ENCODE data around the gene CTNNAL1. TPM values are rescaled to one million over a fixed set of nuclear protein-coding genes. Genes with fewer than 3 reads are reported as not detected.
"Not testable (repeated sequence)": the region's sequence is repeated elsewhere in the genome, so short reads cannot be mapped to it uniquely, and the experiment has no call there.

The CTNNAL1 gene, protein sequence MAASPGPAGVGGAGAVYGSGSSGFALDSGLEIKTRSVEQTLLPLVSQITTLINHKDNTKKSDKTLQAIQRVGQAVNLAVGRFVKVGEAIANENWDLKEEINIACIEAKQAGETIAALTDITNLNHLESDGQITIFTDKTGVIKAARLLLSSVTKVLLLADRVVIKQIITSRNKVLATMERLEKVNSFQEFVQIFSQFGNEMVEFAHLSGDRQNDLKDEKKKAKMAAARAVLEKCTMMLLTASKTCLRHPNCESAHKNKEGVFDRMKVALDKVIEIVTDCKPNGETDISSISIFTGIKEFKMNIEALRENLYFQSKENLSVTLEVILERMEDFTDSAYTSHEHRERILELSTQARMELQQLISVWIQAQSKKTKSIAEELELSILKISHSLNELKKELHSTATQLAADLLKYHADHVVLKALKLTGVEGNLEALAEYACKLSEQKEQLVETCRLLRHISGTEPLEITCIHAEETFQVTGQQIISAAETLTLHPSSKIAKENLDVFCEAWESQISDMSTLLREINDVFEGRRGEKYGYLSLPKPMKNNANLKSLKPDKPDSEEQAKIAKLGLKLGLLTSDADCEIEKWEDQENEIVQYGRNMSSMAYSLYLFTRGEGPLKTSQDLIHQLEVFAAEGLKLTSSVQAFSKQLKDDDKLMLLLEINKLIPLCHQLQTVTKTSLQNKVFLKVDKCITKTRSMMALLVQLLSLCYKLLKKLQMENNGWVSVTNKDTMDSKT
- total RNA-seq: 10 to 100 TPM; 12.5 to 14.0 TPM

DNA sequence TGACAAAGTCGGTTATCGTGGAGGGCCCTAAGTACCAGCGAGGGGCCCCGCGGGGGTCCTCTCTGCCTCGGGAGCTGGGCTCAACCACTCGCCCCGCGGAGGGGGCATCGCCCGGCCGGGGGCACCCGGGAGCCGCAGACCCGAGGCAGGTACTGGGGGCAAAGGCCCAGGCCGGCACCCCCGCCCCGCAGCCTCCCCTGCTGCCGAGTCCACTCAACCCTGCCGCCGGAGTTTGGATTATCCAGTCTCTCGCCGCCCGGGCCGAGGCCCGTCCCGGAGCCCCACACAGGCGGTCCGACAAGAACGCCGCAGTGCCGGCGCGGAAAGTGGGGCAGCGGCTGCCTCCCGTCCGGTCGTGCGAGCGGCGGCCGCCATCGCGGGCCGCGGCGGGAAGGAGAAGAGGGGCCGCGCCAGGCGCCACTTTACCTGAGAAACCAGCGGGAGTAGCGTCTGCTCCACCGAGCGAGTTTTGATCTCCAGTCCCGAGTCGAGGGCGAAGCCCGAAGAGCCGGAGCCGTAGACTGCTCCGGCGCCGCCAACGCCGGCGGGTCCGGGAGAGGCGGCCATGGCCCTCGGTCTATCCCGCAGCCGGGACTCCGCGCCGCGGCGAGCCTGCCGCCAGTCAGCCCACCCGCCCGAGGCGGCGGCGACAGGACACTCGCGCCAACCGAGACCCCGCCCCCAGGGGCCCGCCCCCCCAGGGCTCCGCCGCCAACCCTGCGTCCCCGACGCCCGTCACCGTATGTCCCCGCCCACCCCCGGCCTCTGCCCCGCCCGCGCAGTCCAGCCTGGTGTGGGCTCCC, at the start of gene CTNNAL1:
Gene CTNNAL1, minus strand, starts transcription at position 624 of the 803 bp plus-strand sequence. Its CDS starts 57 bp downstream, at position 567.
- ChIA-PET CTCF (no interaction called here), POLR2A (no interaction called here)
- Mint-ChIP-seq H3K9me3 (no peaks in the 10 kb centered on the region), H3K27ac (peak within 1 kb of the TSS; percentile 91), H3K27me3 (peaks cover 6% of the 10 kb centered on the region), H3K4me1 (peaks cover 36% of the 10 kb centered on the region), H3K4me3 (peak within 1 kb of the TSS; percentile 94), H3K36me3 (ENCODE audit: low read depth) (peaks cover 5% of the 10 kb centered on the region)
- DNase-seq: peak; percentile 86

- H3K27me3 Mint-ChIP-seq: no peaks in the 10 kb centered on the region
- H3K4me1 Mint-ChIP-seq: peaks cover 3% of the 10 kb centered on the region
- DNase-seq: no peak
- H3K9me3 Mint-ChIP-seq: no peaks in the 10 kb centered on the region
- POLR2A ChIA-PET: no interaction called here
- CTCF ChIA-PET: interaction anchor here (0.9 kb wide), 1 partner anchor 55 kb away, joined by 3 read pairs; no protein-coding TSS in a partner anchor
- H3K4me3 Mint-ChIP-seq: no peak overlapping the region
- H3K36me3 Mint-ChIP-seq (ENCODE audit: low read depth): peaks cover 35% of the 10 kb centered on the region
- no peak overlapping the region for H3K27ac Mint-ChIP-seq
Observed at GRCh38 chr9:109062543-109062942, 49.2 kb upstream of the CTNNAL1 start.

DNA sequence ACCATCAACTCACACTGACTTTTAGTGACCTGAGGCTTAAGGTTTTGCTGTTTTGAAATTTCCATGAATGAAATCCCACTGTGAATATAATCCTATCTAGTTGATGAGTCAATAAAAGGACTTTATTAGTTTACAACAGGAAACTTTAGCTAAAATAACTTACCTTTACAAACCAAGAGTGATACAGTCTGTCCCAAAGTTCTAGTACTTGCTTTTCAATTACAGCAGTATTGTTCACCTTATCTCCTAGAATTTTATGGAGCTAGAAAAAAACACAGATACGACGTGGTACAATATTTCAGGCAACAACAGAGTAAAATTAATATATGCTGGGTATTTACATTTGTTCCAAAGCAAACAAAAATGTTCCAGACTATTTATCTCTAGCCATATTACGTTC, 46.9 kb upstream of the CTNNAL1 start:
- Mint-ChIP-seq H3K4me1 (peaks cover 5% of the 10 kb centered on the region), H3K9me3 (no peaks in the 10 kb centered on the region), H3K27ac (no peak overlapping the region), H3K4me3 (no peak overlapping the region), H3K36me3 (ENCODE audit: low read depth) (peaks cover 46% of the 10 kb centered on the region), H3K27me3 (no peaks in the 10 kb centered on the region)
- ChIA-PET POLR2A (no interaction called here), CTCF (no interaction called here)
- no peak for DNase-seq

GRCh38 chr9:109053121-109053520, 39.8 kb upstream of the CTNNAL1 start:
- H3K4me1 Mint-ChIP-seq, H3K9me3 Mint-ChIP-seq, H3K27ac Mint-ChIP-seq, POLR2A ChIA-PET, H3K27me3 Mint-ChIP-seq, H3K4me3 Mint-ChIP-seq, DNase-seq: not testable (repeated sequence)
- H3K36me3 Mint-ChIP-seq (ENCODE audit: low read depth): peaks cover 69% of the 10 kb centered on the region
- CTCF ChIA-PET: interaction anchor here (1.4 kb wide), 1 partner anchor 35 kb away, joined by 3 read pairs; no protein-coding TSS in a partner anchor

- Mint-ChIP-seq H3K36me3 (ENCODE audit: low read depth) (peaks cover 75% of the 10 kb centered on the region), H3K27ac (no peak overlapping the region), H3K4me3 (no peak overlapping the region), H3K9me3 (no peaks in the 10 kb centered on the region), H3K4me1 (peaks cover 3% of the 10 kb centered on the region), H3K27me3 (no peaks in the 10 kb centered on the region)
- CTCF ChIA-PET: no interaction called here
- no peak for DNase-seq
- POLR2A ChIA-PET: no interaction called here
Observed at GRCh38 chr9:109052416-109052815, 39.1 kb upstream of the CTNNAL1 start.

GRCh38 chr9:109051733-109052132, 38.4 kb upstream of the CTNNAL1 start:
- peaks cover 4% of the 10 kb centered on the region for H3K4me1 Mint-ChIP-seq
- H3K27me3 Mint-ChIP-seq: no peaks in the 10 kb centered on the region
- ChIA-PET POLR2A (no interaction called here), CTCF (no interaction called here)
- H3K4me3 Mint-ChIP-seq: no peak overlapping the region
- H3K27ac Mint-ChIP-seq: no peak overlapping the region
- no peaks in the 10 kb centered on the region for H3K9me3 Mint-ChIP-seq
- no peak for DNase-seq
- peaks cover 75% of the 10 kb centered on the region for H3K36me3 Mint-ChIP-seq (ENCODE audit: low read depth)

GRCh38 chr9:109050444-109050843, 37.1 kb upstream of the CTNNAL1 start:
- Mint-ChIP-seq H3K9me3 (no peaks in the 10 kb centered on the region), H3K4me1 (peaks cover 10% of the 10 kb centered on the region), H3K27me3 (no peaks in the 10 kb centered on the region), H3K4me3 (no peak overlapping the region), H3K36me3 (ENCODE audit: low read depth) (peaks cover 77% of the 10 kb centered on the region), H3K27ac (no peak overlapping the region)
- CTCF ChIA-PET: interaction anchor here (1.0 kb wide), 1 partner anchor 31 kb away, joined by 3 read pairs; no protein-coding TSS in a partner anchor
- DNase-seq: no peak
- POLR2A ChIA-PET: no interaction called here

- H3K27ac Mint-ChIP-seq: no peak overlapping the region
- ChIA-PET CTCF (interaction anchor here (0.6 to 1.0 kb wide), 4 partner anchors 11 to 1741 kb away, joined by 3 to 4 read pairs (median 3); no protein-coding TSS in a partner anchor), POLR2A (no interaction called here)
- H3K36me3 Mint-ChIP-seq (ENCODE audit: low read depth): peaks cover 75% of the 10 kb centered on the region
- peaks cover 9% of the 10 kb centered on the region for H3K4me1 Mint-ChIP-seq
- H3K27me3 Mint-ChIP-seq: no peaks in the 10 kb centered on the region
- H3K4me3 Mint-ChIP-seq: no peak overlapping the region
- H3K9me3 Mint-ChIP-seq: no peaks in the 10 kb centered on the region
- no peak for DNase-seq
Observed at GRCh38 chr9:109048822-109049221, 35.5 kb upstream of the CTNNAL1 start.

GRCh38 chr9:109047259-109047658, 34.0 kb upstream of the CTNNAL1 start:
- no peaks in the 10 kb centered on the region for H3K9me3 Mint-ChIP-seq
- peaks cover 9% of the 10 kb centered on the region for H3K4me1 Mint-ChIP-seq
- H3K27ac Mint-ChIP-seq: no peak overlapping the region
- DNase-seq: no peak
- H3K4me3 Mint-ChIP-seq: no peak overlapping the region
- H3K27me3 Mint-ChIP-seq: no peaks in the 10 kb centered on the region
- CTCF ChIA-PET: interaction anchor here (1.1 kb wide), 1 partner anchor 40 kb away, joined by 3 read pairs; no protein-coding TSS in a partner anchor
- peaks cover 74% of the 10 kb centered on the region for H3K36me3 Mint-ChIP-seq (ENCODE audit: low read depth)
- POLR2A ChIA-PET: no interaction called here

DNA sequence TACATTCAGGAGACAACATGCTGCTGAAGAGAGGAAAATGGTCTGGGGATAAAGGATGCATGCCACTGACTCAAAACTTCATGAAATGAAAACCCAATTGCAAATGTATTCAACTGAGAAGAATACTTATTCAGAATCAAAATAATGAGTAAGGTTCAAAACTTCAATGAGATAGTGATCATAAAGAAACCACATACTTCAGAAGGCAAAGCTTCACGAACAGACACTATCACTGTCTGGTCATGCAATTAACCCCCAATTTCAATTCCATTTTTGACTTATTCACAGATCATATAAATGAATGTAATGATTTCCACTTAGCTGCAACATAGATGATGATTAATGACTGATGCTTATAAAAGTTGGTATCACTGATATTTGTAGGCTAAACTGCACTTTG, 33.0 kb upstream of the CTNNAL1 start:
- Mint-ChIP-seq H3K27me3 (no peaks in the 10 kb centered on the region), H3K4me3 (no peak overlapping the region), H3K36me3 (ENCODE audit: low read depth) (peaks cover 65% of the 10 kb centered on the region), H3K9me3 (no peaks in the 10 kb centered on the region), H3K4me1 (peaks cover 9% of the 10 kb centered on the region), H3K27ac (no peak overlapping the region)
- CTCF ChIA-PET: interaction anchor here (1.1 kb wide), 1 partner anchor 41 kb away, joined by 3 read pairs; no protein-coding TSS in a partner anchor
- DNase-seq: no peak
- POLR2A ChIA-PET: no interaction called here

DNA sequence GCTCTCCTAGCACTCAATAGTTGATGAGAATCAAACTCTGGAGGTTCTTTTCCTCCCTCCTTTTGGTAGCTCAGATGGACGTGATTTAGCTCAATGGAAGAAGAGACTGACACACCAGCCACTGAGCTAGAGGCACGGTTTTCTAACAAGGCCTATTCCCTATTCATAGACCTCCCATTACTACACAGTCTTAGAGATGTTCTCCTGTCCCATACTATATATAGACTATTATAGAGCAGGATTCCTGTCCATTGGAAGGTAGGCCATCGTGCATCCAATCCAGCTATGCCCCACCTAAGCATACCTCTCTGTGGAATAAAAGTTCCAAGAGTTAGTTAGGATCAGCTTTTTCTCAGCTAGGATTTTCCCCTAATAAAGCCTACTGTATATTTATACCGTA, 30.3 kb upstream of the CTNNAL1 start:
- H3K27ac Mint-ChIP-seq: no peak overlapping the region
- POLR2A ChIA-PET: no interaction called here
- CTCF ChIA-PET: interaction anchor here (1.1 kb wide), 1 partner anchor 368 kb away, joined by 3 read pairs; no protein-coding TSS in a partner anchor
- peaks cover 10% of the 10 kb centered on the region for H3K4me1 Mint-ChIP-seq
- peaks cover 64% of the 10 kb centered on the region for H3K36me3 Mint-ChIP-seq (ENCODE audit: low read depth)
- no peak overlapping the region for H3K4me3 Mint-ChIP-seq
- no peak for DNase-seq
- H3K9me3 Mint-ChIP-seq: no peaks in the 10 kb centered on the region
- no peaks in the 10 kb centered on the region for H3K27me3 Mint-ChIP-seq

DNA sequence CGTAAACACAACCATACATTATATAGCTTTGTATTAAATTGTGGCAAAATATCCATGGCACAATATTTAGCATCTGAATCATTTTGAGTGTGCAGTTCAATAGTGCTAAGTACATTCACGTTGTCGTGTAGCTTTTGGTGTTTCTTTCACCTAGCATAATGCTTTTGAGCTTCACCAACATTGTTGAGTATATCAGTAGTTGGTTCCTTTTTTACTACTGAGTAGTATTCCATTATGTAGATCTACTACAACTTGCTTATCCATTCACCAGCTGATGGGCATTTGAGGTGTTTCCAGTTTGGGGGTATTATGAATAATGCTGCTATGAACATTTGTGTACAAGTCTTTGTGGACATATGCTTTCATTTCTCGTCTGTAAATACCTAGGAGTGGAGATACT, 27.3 kb upstream of the CTNNAL1 start:
- DNase-seq: no peak
- Mint-ChIP-seq H3K36me3 (ENCODE audit: low read depth) (peaks cover 53% of the 10 kb centered on the region), H3K4me3 (no peak overlapping the region), H3K4me1 (peaks cover 1% of the 10 kb centered on the region), H3K27me3 (no peaks in the 10 kb centered on the region), H3K9me3 (no peaks in the 10 kb centered on the region), H3K27ac (no peak overlapping the region)
- ChIA-PET POLR2A (no interaction called here), CTCF (interaction anchor here (0.8 kb wide), 1 partner anchor 36 kb away, joined by 3 read pairs; no protein-coding TSS in a partner anchor)
